MM.1S (cell line): ENCODE results near the gene FAM227B.

Experiments used
- DNase-seq: peaks from one replicate; pipeline ENCODE4 v3.0.0-alpha.2; 2015
- H2AFZ ChIP-seq: fragments of 300-600 bp; sonication (generic); 2 replicates; pipeline ENCODE4 v1.6.0; 2016; ENCODE audit warnings: antibody characterized with exemption, low read length
- H3F3A ChIP-seq: fragments of 300-600 bp; sonication (generic); 2 replicates; pipeline ENCODE4 v1.6.1; 2016; ENCODE audit warnings: mild to moderate bottlenecking, antibody characterized with exemption, low read length, moderate library complexity, mixed read lengths; ENCODE audit not compliant: insufficient read depth
- H3K27ac ChIP-seq: fragments of 300-600 bp; sonication (generic); 2 replicates; pipeline ENCODE4 v1.5.1; 2016; ENCODE audit warnings: mild to moderate bottlenecking, low read length
- H3K27me3 ChIP-seq: fragments of 300-600 bp; sonication (generic); replicated peaks from 2 replicates; pipeline ENCODE4 v1.6.0; 2016; ENCODE audit warnings: low read length; ENCODE audit not compliant: insufficient read depth
- H3K36me3 ChIP-seq: fragments of 300-600 bp; sonication (generic); replicated peaks from 2 replicates; pipeline ENCODE4 v1.6.1; 2016; ENCODE audit warnings: mild to moderate bottlenecking, low read length, mixed read lengths; ENCODE audit not compliant: insufficient read depth
- H3K4me1 ChIP-seq: fragments of 300-600 bp; sonication (generic); 2 replicates; pipeline ENCODE4 v1.6.1; 2016; ENCODE audit warnings: low read length, mixed read lengths
- H3K4me2 ChIP-seq: fragments of 300-600 bp; sonication (generic); 2 replicates; pipeline ENCODE4 v1.6.0; 2016; ENCODE audit warnings: low read depth, low read length
- H3K4me3 ChIP-seq: fragments of 300-600 bp; sonication (generic); 2 replicates; pipeline ENCODE4 v1.5.1; 2016; ENCODE audit warnings: low read length, mixed read lengths
- H3K79me2 ChIP-seq: fragments of 300-600 bp; sonication (generic); 2 replicates; pipeline ENCODE4 v1.6.1; 2016; ENCODE audit warnings: mixed run types, low read length, mixed read lengths
- H3K9ac ChIP-seq: fragments of 300-600 bp; sonication (generic); 2 replicates; pipeline ENCODE4 v1.6.1; 2016; ENCODE audit warnings: low read length, mixed read lengths
- H3K9me2 ChIP-seq: fragments of 300-600 bp; sonication (generic); replicated peaks from 2 replicates; pipeline ENCODE4 v1.6.1; 2016; ENCODE audit warnings: mild to moderate bottlenecking, low read length, mixed read lengths; ENCODE audit not compliant: insufficient read depth
- H3K9me3 ChIP-seq: fragments of 300-600 bp; sonication (generic); replicated peaks from 2 replicates; pipeline ENCODE4 v1.6.1; 2016; ENCODE audit warnings: mild to moderate bottlenecking, low read length, mixed read lengths; ENCODE audit not compliant: insufficient read depth
- H4K20me1 ChIP-seq: fragments of 300-600 bp; sonication (generic); 2 replicates; pipeline ENCODE4 v1.6.1; 2016; ENCODE audit warnings: mild to moderate bottlenecking, low read length, moderate library complexity, mixed read lengths; ENCODE audit not compliant: insufficient read depth
- CTCF ChIP-seq: fragments of 300-600 bp; sonication (generic); IDR thresholded peaks from 2 replicates; pipeline ENCODE4 v1.5.1; 2016; ENCODE audit warnings: antibody characterized with exemption, low read length, mixed read lengths
- EZH2 ChIP-seq: fragments of 300-600 bp; sonication (generic); optimal IDR thresholded peaks from 2 replicates; pipeline ENCODE3; 2017; ENCODE audit warnings: low read depth, mild to moderate bottlenecking, antibody characterized with exemption, low read length, mixed read lengths
- EZH2phosphoT487 ChIP-seq: fragments of 300-600 bp; sonication (generic); IDR thresholded peaks from 2 replicates; pipeline ENCODE4 v1.6.1; 2018; ENCODE audit warnings: antibody characterized with exemption, low read length

FAM227B gene

GRCh38 chr15:49330166-49330565, 290.5 kb downstream of the FAM227B start:
- Histone ChIP-seq H3K9me3 (no peaks in the 10 kb centered on the region), H2AFZ (no peak overlapping the region), H3K4me1 (no peaks in the 10 kb centered on the region), H3K4me2 (no peak overlapping the region), H3F3A (no peaks in the 10 kb centered on the region), H3K9me2 (no peaks in the 10 kb centered on the region), H3K27ac (no peak overlapping the region), H4K20me1 (no peaks in the 10 kb centered on the region), H3K27me3 (no peaks in the 10 kb centered on the region), H3K36me3 (no peaks in the 10 kb centered on the region), H3K4me3 (no peak overlapping the region), H3K9ac (no peak overlapping the region), H3K79me2 (no peaks in the 10 kb centered on the region)
- no peak for DNase-seq
- TF ChIP-seq EZH2phosphoT487: no peak
- no peak for TF ChIP-seq EZH2
- TF ChIP-seq CTCF: no peak

GRCh38 chr15:49328941-49329340, 291.7 kb downstream of the FAM227B start:
- Histone ChIP-seq H2AFZ (no peak overlapping the region), H3K4me1 (no peaks in the 10 kb centered on the region), H3K36me3 (no peaks in the 10 kb centered on the region), H3K9me2 (no peaks in the 10 kb centered on the region), H3K27ac (no peak overlapping the region), H3K9ac (no peak overlapping the region), H3K4me2 (no peak overlapping the region), H3K9me3 (no peaks in the 10 kb centered on the region), H3K27me3 (no peaks in the 10 kb centered on the region), H3K4me3 (no peak overlapping the region), H4K20me1 (no peaks in the 10 kb centered on the region), H3K79me2 (no peaks in the 10 kb centered on the region), H3F3A (no peaks in the 10 kb centered on the region)
- DNase-seq: no peak
- no peak for TF ChIP-seq EZH2phosphoT487
- TF ChIP-seq CTCF: no peak
- no peak for TF ChIP-seq EZH2

- Histone ChIP-seq H3K9me2 (no peaks in the 10 kb centered on the region), H3K9me3 (no peaks in the 10 kb centered on the region), H2AFZ (no peak overlapping the region), H3K4me1 (no peaks in the 10 kb centered on the region), H3K27ac (no peak overlapping the region), H4K20me1 (no peaks in the 10 kb centered on the region), H3K4me2 (no peak overlapping the region), H3K9ac (no peak overlapping the region), H3F3A (no peaks in the 10 kb centered on the region), H3K79me2 (no peaks in the 10 kb centered on the region), H3K36me3 (no peaks in the 10 kb centered on the region), H3K27me3 (no peaks in the 10 kb centered on the region), H3K4me3 (no peak overlapping the region)
- TF ChIP-seq CTCF (no peak), EZH2 (no peak), EZH2phosphoT487 (no peak)
- DNase-seq: no peak
Measured at GRCh38 chr15:49327927-49328326, 292.7 kb downstream of the FAM227B start.
